Heart right ventricle (tissue), 16 donors: ENCODE data around the gene TMEM123. TPM values are rescaled to one million over a fixed set of nuclear protein-coding genes. Genes with fewer than 3 reads are reported as not detected.

Experiments used
- ATAC-seq, 8 donors: fragments of 200-7000 bp; cut with Tn5 transposase; one replicate each; pipeline ENCODE4 v1.9.1; 2020; ENCODE audit warnings: mild to moderate bottlenecking in 8 of 8, moderate library complexity in 8 of 8, moderate number of reproducible peaks in 1 of 8
- DNase-seq, 2 donors: peaks; one replicate each; pipeline ENCODE4 v3.0.0-alpha.2; 2020
- H3K27ac ChIP-seq, 10 donors: fragments of 200-600 bp; sonication (generic) in 2 of 10; one replicate each; pipeline versions ENCODE4 v1.5.0 to v1.8.0; 2020 to 2022; ENCODE audit warnings: mild to moderate bottlenecking in 3 of 10
- H3K27me3 ChIP-seq, 7 donors: fragments of 200-600 bp; one replicate each; pipeline ENCODE4 v1.8.0; 2021 to 2022; ENCODE audit warnings: mild to moderate bottlenecking in 2 of 7
- H3K36me3 ChIP-seq, 9 donors: fragments of 200-600 bp; sonication (generic) in 1 of 9; one replicate each; pipeline versions ENCODE4 v1.5.0 to v1.8.0; 2020 to 2022; ENCODE audit warnings: mild to moderate bottlenecking in 2 of 9
- H3K4me1 ChIP-seq, 9 donors: fragments of 200-600 bp; sonication (generic) in 1 of 9; one replicate each; pipeline versions ENCODE4 v1.5.0 to v1.8.0; 2020 to 2022; ENCODE audit warnings: mild to moderate bottlenecking in 4 of 9
- H3K4me3 ChIP-seq, 10 donors: fragments of 200-600 bp; sonication (generic) in 2 of 10; one replicate each; pipeline versions ENCODE4 v1.5.0 to v1.8.0; 2020 to 2022; ENCODE audit warnings: mild to moderate bottlenecking in 7 of 10, moderate library complexity in 2 of 10
- H3K9me3 ChIP-seq, 11 donors: fragments of 200-600 bp in 10 of 11; sonication (generic) in 2 of 11; one replicate each; pipeline versions ENCODE4 v1.5.0 to v1.8.0; 2013 to 2022; ENCODE audit warnings: mild to moderate bottlenecking in 2 of 11, control low read depth in 1 of 11, moderate library complexity in 1 of 11
- CTCF ChIP-seq, 9 donors: fragments of 200-600 bp; sonication (generic) in 2 of 9; IDR thresholded peaks; one replicate each; pipeline versions ENCODE4 v1.5.0 to v1.8.0; 2021 to 2022; ENCODE audit warnings: antibody characterized with exemption in 9 of 9, mild to moderate bottlenecking in 5 of 9, moderate library complexity in 1 of 9
- WGBS, 2 donors: extraction: QIAGEN DNeasy Blood & Tissue Kit; methylation state at CpG; one replicate each; pipeline ENCODE4 v1.1.7; 2013; ENCODE audit warnings: inconsistent platforms in 1 of 2; 5-methylcytosine and 5-hydroxymethylcytosine counted together
- intact Hi-C, 10 donors: fragments of 100-400 bp; cut with DNase I; formaldehyde crosslinking; loops; one replicate each; pipeline versions ENCODE4 v1.11.1 to v1.14.2; 2022
- polyA plus RNA-seq, 2 donors: library from polyadenylated mRNA; stranded (reverse); fragments of 200-250 nt; gene quantifications; one replicate each; pipeline ENCODE4 v1.2.3, GENCODE V29; 2013
- total RNA-seq, 10 donors: library from RNA; stranded (reverse); fragmentation: NEBNext Ultra II Directional in 3 of 10; extraction: Animal tissue kit (Norgen Biotek cat#: 25700) in 3 of 10; gene quantifications; one replicate each; pipeline versions ENCODE4 v1.2.1 to v1.2.4, GENCODE V29; 2021 to 2023
- donor health status: Arrhythmogenic right ventricular cardiomyopathy.
- donor health status: ischemic (EF 13 %, LVEDD 7.1; RV severe dilation, severe dysfunction).
- donor health status: healthy with polysubstance abuse.
- donor health status: DM: no; HTN: yes; CAD: no.
- donor health status: DM: no; HTN: no; CAD: no.
- donor health status: ischemic (EF 25% LVEDD 6.9; RV normal size, moderate dysfunction).
- donor health status: ischemic (EF 25% LVEDD 5.7; RV mildly dilated, moderate dysfunction).
- donor health status: healthy.
- donor health status: DM: yes; HTN: yes; CAD: no.
- donor health status: Ischemic cardiomyopathy.
- donor health status: ischemic (EF 35%, LVEDD 5.7; RV mildly dilated, moderate dysfunction).
- donor health status: nonischemic (EF 11% LVEDD 7.7; RV severe dilation, severe dysfunction).
- donor health status: DM: yes; HTN: yes; CAD: no.
- donor health status: PGD.
- donor health status: ischemic (EF 29% LVEDD 5.4; RV normal size, mild dysfunction).
- donor health status: nonischemic (EF 23%, LVEDD 6.1; RV moderate dilation, normal function).

Gene TMEM123
- total and polyA plus RNA-seq, 12 donors, result 18.7 to 98.7 (median 77.4) TPM

DNA sequence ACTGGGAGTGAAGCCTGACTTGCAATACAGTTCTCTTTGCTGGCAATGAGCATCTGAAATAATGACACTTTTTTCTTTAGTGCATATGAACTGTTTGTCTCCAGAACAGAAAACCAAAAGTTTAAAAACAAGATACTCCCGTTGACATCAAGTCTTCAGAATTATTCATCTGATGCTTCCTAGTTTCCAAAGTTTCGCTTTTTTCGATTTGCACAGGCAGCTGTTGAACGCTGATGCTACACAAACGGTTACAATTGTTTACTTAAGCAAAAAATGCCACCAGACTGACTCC is 106.2 kb downstream of the TMEM123 start:
- H3K4me3 ChIP-seq, result peak overlapping the region; percentile 34 to 94 (median 86)
- DNase-seq (no peak), ATAC-seq (no peak)
- intact Hi-C loops, result loop anchor here in 2 of 10 donors (2.0 to 5.0 kb wide), 6 partner anchors 30 to 106 kb away; partner anchors contain the start of genes TMEM123 (in 2 of the 2) and BIRC3 (in 1 of the 2)
- peak overlapping the region; percentile 93 to 99 (median 98) for H3K27ac ChIP-seq
- no peaks in the 10 kb centered on the region for H3K9me3 ChIP-seq
- peaks cover 0 to 38% (median 32%) of the 10 kb centered on the region in 9 donors for H3K4me1 ChIP-seq
- peaks cover 0 to 25% (median 0%) of the 10 kb centered on the region in 9 donors for H3K36me3 ChIP-seq
- 1 to 2% methylated on average over 5 of the region's 5 CpGs for WGBS, 2 donors
- no peak for TF ChIP-seq CTCF (IDR thresholded peaks at IDR 0.05)
- H3K27me3 ChIP-seq, result no peaks in the 10 kb centered on the region

Other genes starting within 250 kb of the TMEM123 start
- gene BIRC3, start 135.3 kb downstream of the TMEM123 start, total RNA-seq, result 10 to 100 TPM in 3 of 10 donors, 1 to 10 TPM in 7; 1.5 to 16.5 (median 5.7) TPM
- 1 to 10 TPM; 1.1 to 6.0 TPM for gene BIRC3, start 135.3 kb downstream of the TMEM123 start, polyA plus RNA-seq
- 10 to 100 TPM; 25.4 to 39.7 (median 28.6) TPM for gene BIRC2, start 105.6 kb downstream of the TMEM123 start, total RNA-seq
- gene BIRC2, start 105.6 kb downstream of the TMEM123 start, polyA plus RNA-seq, result 10 to 100 TPM; 20.2 to 26.6 TPM
- 1 to 10 TPM in 1 of 10 donors, not detected in 9; 3.4 TPM for gene MMP7, start 78.0 kb upstream of the TMEM123 start, total RNA-seq
- under 1 TPM in 1 of 2 donors, not detected in 1; 0.10 TPM for gene MMP7, start 78.0 kb upstream of the TMEM123 start, polyA plus RNA-seq
- not detected for gene MMP20, start 172.6 kb upstream of the TMEM123 start, total RNA-seq
- not detected for gene MMP20, start 172.6 kb upstream of the TMEM123 start, polyA plus RNA-seq